SK-N-MC (cell line): Measurements from ENCODE around the gene ERC2.

Source experiments
- EZH2 ChIP-seq: fragments of 200-600 bp; sonication (generic); IDR thresholded peaks from one replicate; pipeline ENCODE4 v1.6.1; 2017; ENCODE audit warnings: antibody characterized with exemption
- FOXP2 ChIP-seq: optimal IDR thresholded peaks from 2 replicates; pipeline ENCODE3; 2011; ENCODE audit warnings: mild to moderate bottlenecking, moderate library complexity; ENCODE audit not compliant: insufficient read depth; ENCODE audit errors: extremely low read length, control extremely low read depth
- POLR2AphosphoS5 ChIP-seq: IDR thresholded peaks from 2 replicates; pipeline ENCODE4 v1.6.1; 2012; ENCODE audit warnings: mild to moderate bottlenecking, low read depth, low read length, borderline replicate concordance

- TF ChIP-seq POLR2AphosphoS5 (no peak), EZH2 (no peak), FOXP2 (no peak)
Observed at GRCh38 chr3:56115199-56115598, 353.1 kb downstream of the ERC2 start.
